GM12878 (cell line): Measurements from ENCODE around the gene WWOX.

ENCODE experiments used
- CTCF ChIP-seq, 3 experiments: IDR thresholded peaks in 2 of 3; conservative IDR thresholded peaks in 1 of 3; 2 replicates each; pipeline ENCODE4 v1.5.1; 2011; ENCODE audit warnings: low read depth in 3 of 3, low read length in 3 of 3, mild to moderate bottlenecking in 3 of 3, control low read depth in 2 of 3, moderate library complexity in 2 of 3, inconsistent platforms in 1 of 3, mixed read lengths in 1 of 3; ENCODE audit not compliant: control insufficient read depth in 2 of 3, insufficient read depth in 1 of 3; ENCODE audit errors: extremely low read depth in 1 of 3
- EGR1 ChIP-seq, 2 experiments: IDR thresholded peaks; 1 replicate in 1 of 2; 2 replicates in 1 of 2; pipeline ENCODE4 v1.6.1; 2011 to 2012; ENCODE audit warnings: low read depth in 2 of 2, low read length in 2 of 2, borderline replicate concordance in 1 of 2, mild to moderate bottlenecking in 1 of 2, moderate library complexity in 1 of 2
- EP300 ChIP-seq, 2 experiments: fragments of 150-350 bp in 1 of 2; IDR thresholded peaks; 2 replicates each; pipeline ENCODE4 v1.6.1; 2011 to 2012; ENCODE audit warnings: low read depth in 2 of 2, low read length in 2 of 2, borderline replicate concordance in 1 of 2, improper control_type of control experiment in 1 of 2, inconsistent platforms in 1 of 2; ENCODE audit not compliant: control insufficient read depth in 1 of 2
- GABPA ChIP-seq: IDR thresholded peaks from 2 replicates; pipeline ENCODE4 v1.6.1; 2014; ENCODE audit warnings: antibody characterized with exemption, low read depth, mild to moderate bottlenecking, inconsistent platforms
- HDAC6 ChIP-seq: fragments of 200-600 bp; sonication (generic); IDR thresholded peaks from one replicate; pipeline ENCODE4 v1.8.0; 2017; ENCODE audit warnings: antibody characterized with exemption; ENCODE audit not compliant: unreplicated experiment
- IKZF1 ChIP-seq: fragments of 450-650 bp; conservative IDR thresholded peaks from 2 replicates; pipeline ENCODE4 v1.6.1; 2017; ENCODE audit warnings: antibody characterized with exemption, mild to moderate bottlenecking
- MAX ChIP-seq: IDR thresholded peaks from 2 replicates; pipeline ENCODE4 v1.6.1; 2012; ENCODE audit warnings: low read depth, low read length, improper control_type of control experiment
- ZNF687 ChIP-seq: fragments of 450-650 bp; IDR thresholded peaks from 2 replicates; pipeline ENCODE4 v1.6.1; 2017; ENCODE audit warnings: mild to moderate bottlenecking, moderate library complexity

GRCh38 chr16:78333808-78334207, 234.4 kb downstream of the WWOX start:
- TF ChIP-seq EGR1 (IDR thresholded peaks at IDR 0.05; ENCODE audit: borderline replicate concordance in 1 of 2, low read depth in 2 of 2, low read length in 2 of 2) = no peak
- no peak for TF ChIP-seq CTCF (IDR thresholded peaks at IDR 0.05 in 2 of 3, conservative IDR thresholded peaks at IDR 0.05 in 1 of 3; ENCODE audit: control insufficient read depth in 2 of 3, extremely low read depth in 1 of 3, insufficient read depth in 1 of 3, low read depth in 3 of 3, low read length in 3 of 3)
- no peak for TF ChIP-seq MAX
- TF ChIP-seq EP300 (IDR thresholded peaks at IDR 0.05; ENCODE audit: borderline replicate concordance in 1 of 2, control insufficient read depth in 1 of 2, low read depth in 2 of 2, low read length in 2 of 2) = no peak
- no peak for TF ChIP-seq HDAC6
- TF ChIP-seq IKZF1 = no peak
- TF ChIP-seq ZNF687 = no peak
- TF ChIP-seq GABPA = no peak
